C4-2B (cell line): ENCODE data around the gene ALDH18A1.

Experiments
- H3K27ac ChIP-seq: fragments of 450-650 bp; 2 replicates; pipeline ENCODE4 v1.5.1; 2017
- CTCF ChIP-seq: fragments of 450-650 bp; conservative IDR thresholded peaks from 2 replicates; pipeline ENCODE4 v1.5.1; 2017; ENCODE audit warnings: mild to moderate bottlenecking
- ZFX ChIP-seq: fragments of 450-650 bp; IDR thresholded peaks from 2 replicates; pipeline ENCODE4 v1.6.1; 2017

Gene ALDH18A1

DNA sequence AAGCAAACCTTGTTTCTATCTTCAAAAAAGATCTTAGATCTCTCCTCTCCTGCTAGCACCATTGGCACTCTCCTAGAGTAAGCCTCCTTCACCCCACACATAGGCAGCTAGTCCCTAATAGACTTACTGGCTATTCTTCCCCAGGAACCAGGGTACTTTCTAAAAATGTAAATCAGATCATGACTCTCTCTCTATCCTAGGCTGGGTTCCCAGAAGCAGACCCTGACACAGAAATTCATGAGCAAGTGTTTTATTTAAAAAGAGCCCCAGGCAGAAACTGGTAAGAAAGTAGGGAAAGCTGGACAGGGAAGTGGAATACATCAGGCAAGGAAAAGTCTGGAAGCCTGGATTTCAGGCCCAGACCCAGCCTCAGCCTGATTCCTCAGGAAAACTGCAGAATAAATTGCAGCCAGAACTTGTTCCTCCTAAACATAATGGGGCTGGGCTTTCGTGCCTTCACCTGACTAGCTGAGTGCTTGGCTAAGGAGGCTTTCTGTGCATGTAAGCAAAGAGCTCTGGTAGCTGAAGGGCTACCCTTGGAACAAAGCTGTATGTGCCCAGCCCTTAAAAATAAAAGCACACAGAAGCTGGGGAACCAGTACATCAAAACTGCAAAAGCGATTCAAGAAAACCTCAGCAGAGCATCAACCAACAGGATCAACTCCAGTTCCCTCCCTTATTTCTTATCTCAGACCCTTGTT, 76.5 kb downstream of the ALDH18A1 start:
- H3K27ac ChIP-seq, result no peak overlapping the region
- TF ChIP-seq CTCF (no peak), ZFX (no peak)

GRCh38 chr10:95579292-95579691, 77.2 kb downstream of the ALDH18A1 start:
- no peak overlapping the region for H3K27ac ChIP-seq
- TF ChIP-seq ZFX (no peak), CTCF (no peak)

DNA sequence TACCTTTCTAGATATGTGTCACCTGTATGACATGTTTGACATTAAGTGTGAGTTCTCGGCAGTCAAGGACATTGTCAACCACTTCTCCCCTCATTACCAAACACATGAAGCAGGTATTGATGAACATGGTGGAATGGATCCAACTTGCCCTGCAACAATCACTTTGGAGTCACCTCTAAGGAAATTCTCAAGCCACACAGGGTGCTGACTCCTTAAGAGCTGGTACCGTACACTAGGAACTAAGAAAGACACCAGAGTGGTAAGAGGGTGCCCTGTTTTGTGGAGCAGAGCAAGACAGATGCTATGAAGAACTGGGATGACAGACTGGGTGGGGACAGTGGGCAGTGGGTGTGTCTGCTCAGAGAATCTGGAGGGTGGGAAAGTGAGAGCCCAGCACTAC, 77.9 kb downstream of the ALDH18A1 start:
- TF ChIP-seq CTCF (no peak), ZFX (no peak)

DNA sequence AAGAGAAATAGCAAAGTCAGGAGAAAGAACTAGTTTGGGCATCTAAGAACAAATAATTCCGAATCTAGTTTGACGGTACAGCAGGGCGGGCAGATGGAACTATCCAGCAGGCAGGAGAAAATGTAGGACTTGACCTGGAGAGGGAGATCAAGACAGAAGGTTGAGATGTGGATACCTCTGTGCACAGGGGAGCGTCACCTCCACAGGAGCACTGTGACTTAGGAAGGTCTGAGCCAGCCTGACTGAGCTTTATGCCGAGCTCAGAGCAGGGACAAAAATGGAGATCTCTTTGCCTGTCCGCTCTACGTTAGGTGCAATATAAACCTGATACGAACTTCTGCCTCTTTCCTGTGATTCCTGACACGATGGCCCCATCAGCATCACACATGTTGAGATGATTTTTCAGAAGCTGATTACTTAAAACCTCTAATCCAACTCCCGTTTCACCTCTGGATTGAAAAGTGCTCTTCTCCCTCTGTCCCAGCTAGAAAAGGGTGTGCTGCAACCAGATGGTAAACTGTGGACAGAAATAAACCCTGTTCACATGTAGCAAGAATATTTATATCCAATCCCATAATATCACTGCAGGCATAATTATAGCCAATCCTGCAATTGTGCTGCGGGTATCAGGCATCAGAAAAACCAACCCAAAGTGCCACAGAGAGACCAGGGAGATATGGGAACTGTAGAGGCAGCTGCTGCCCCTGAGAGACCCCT, 81.7 kb downstream of the ALDH18A1 start:
- TF ChIP-seq ZFX (no peak), CTCF (no peak)
- H3K27ac ChIP-seq, result no peak overlapping the region

More for the DNA sequence above, 77.9 kb downstream of the ALDH18A1 start:
- no peak overlapping the region for H3K27ac ChIP-seq

GRCh38 chr10:95573964-95574604, 82.4 kb downstream of the ALDH18A1 start:
- H3K27ac ChIP-seq, result no peak overlapping the region
- TF ChIP-seq CTCF, result no peak
- TF ChIP-seq ZFX, result no peak

- TF ChIP-seq CTCF (no peak), ZFX (no peak)
Observed at GRCh38 chr10:95573527-95573926, 83.0 kb downstream of the ALDH18A1 start.

More at GRCh38 chr10:95573527-95573926, 83.0 kb downstream of the ALDH18A1 start:
- H3K27ac ChIP-seq, result no peak overlapping the region
